C4-2B (cell line): ENCODE measurements around the gene PDHX.

Source experiments
- CTCF ChIP-seq: fragments of 450-650 bp; conservative IDR thresholded peaks from 2 replicates; pipeline ENCODE4 v1.5.1; 2017; ENCODE audit warnings: mild to moderate bottlenecking
- ZFX ChIP-seq: fragments of 450-650 bp; IDR thresholded peaks from 2 replicates; pipeline ENCODE4 v1.6.1; 2017

GRCh38 chr11:34909955-34910354 lies 6.5 kb upstream of the PDHX start:
- TF ChIP-seq CTCF (no peak), ZFX (no peak)
